ENCODE results near the gene PMEPA1. TPM values are rescaled to one million over a fixed set of nuclear protein-coding genes. Genes with fewer than 3 reads are reported as not detected.

PMEPA1 gene
- total and polyA plus RNA-seq, 2 donors (not counting 1 experiment from before 2014, with no cell fraction given) = 9.9 to 37.4 TPM

GRCh38 chr20:57625978-57626377, 83.8 kb downstream of the PMEPA1 start:
- DNase-seq (no peak), ATAC-seq (ENCODE audit: low read depth) (no peak)
- intact Hi-C loops (cut with micrococcal nuclease) = loop anchor here (10.0 kb wide), 1 partner anchor 131 kb away; no protein-coding TSS in a partner anchor
- Mint-ChIP-seq H3K9me3 (ENCODE audit: insufficient read depth) (peaks cover 6% of the 10 kb centered on the region), H3K4me3 (no peak overlapping the region), H3K27ac (no peak overlapping the region), H3K4me1 (peaks cover 60% of the 10 kb centered on the region), H3K27me3 (no peaks in the 10 kb centered on the region)
- POLR2A ChIA-PET = interaction anchor here (0.9 to 1.1 kb wide), 2 partner anchors 8 to 10 kb away, joined by 3 read pairs; no protein-coding TSS in a partner anchor
- H3K9ac ChIP-seq (ENCODE audit: low read length) = no peak overlapping the region
- no peak overlapping the region for H3K27ac ChIP-seq (ENCODE audit: low read length in 2 of 2)
- peaks cover 0 to 17% (median 10%) of the 10 kb centered on the region in 3 donors for H3K9me3 ChIP-seq (ENCODE audit: control extremely low read depth in 1 of 3, control insufficient read depth in 2 of 3, insufficient read depth in 1 of 3, low read length in 2 of 3)
- CTCF ChIA-PET = interaction anchor here (5.7 kb wide), 1 partner anchor 28 kb away, joined by 46 read pairs; no protein-coding TSS in a partner anchor
- no peaks in the 10 kb centered on the region for H4K20me1 ChIP-seq (ENCODE audit: control insufficient read depth, insufficient read depth, low read length, poor library complexity, severe bottlenecking)
- H3K4me3 ChIP-seq (ENCODE audit: control extremely low read depth in 1 of 5, extremely low read depth in 1 of 5, insufficient read depth in 1 of 5, low read depth in 2 of 5, low read length in 4 of 5) = no peak overlapping the region
- no peak for TF ChIP-seq EZH2 (IDR thresholded peaks at IDR 0.05; ENCODE audit: borderline replicate concordance, insufficient read depth, low read depth, low read length, poor library complexity, severe bottlenecking)
- no peak for TF ChIP-seq CTCF (IDR thresholded peaks at IDR 0.05)
- H2AFZ ChIP-seq (ENCODE audit: insufficient read depth, low read depth, low read length, poor library complexity, severe bottlenecking) = no peak overlapping the region
- H3K36me3 ChIP-seq (replicated peaks in 1 of 2; ENCODE audit: control extremely low read depth in 1 of 2, control insufficient read depth in 1 of 2, extremely low read depth in 1 of 2, insufficient read depth in 2 of 2, low read length in 1 of 2) = peaks cover 0 to 3% of the 10 kb centered on the region in 2 experiments
- no peak overlapping the region for H3K4me2 ChIP-seq (replicated peaks; ENCODE audit: low read depth, low read length, poor library complexity, severe bottlenecking)
- WGBS (ENCODE audit: insufficient coverage) = 75% methylated on average over 1 of the region's 2 CpGs
- H3K79me2 ChIP-seq (ENCODE audit: control insufficient read depth, insufficient read depth, low read length) = peaks cover 32% of the 10 kb centered on the region
- no peaks in the 10 kb centered on the region for H3K27me3 ChIP-seq (replicated peaks in 1 of 4; ENCODE audit: control extremely low read depth in 1 of 4, control insufficient read depth in 3 of 4, insufficient read depth in 4 of 4, low read length in 3 of 4)
- peaks cover 50 to 56% of the 10 kb centered on the region in 2 donors for H3K4me1 ChIP-seq (ENCODE audit: control insufficient read depth in 2 of 2, insufficient read depth in 2 of 2, low read length in 2 of 2)

- DNase-seq (no peak), ATAC-seq (ENCODE audit: low read depth) (no peak)
- H3K4me1 Mint-ChIP-seq = peaks cover 63% of the 10 kb centered on the region
- ChIA-PET POLR2A (no interaction called here), CTCF (interaction anchor here (0.7 to 8.5 kb wide), 3 partner anchors 23 to 50 kb away, joined by 3 to 100 read pairs (median 9); no protein-coding TSS in a partner anchor)
- Histone ChIP-seq H3K9ac (ENCODE audit: low read length) (no peak overlapping the region), H3K4me3 (ENCODE audit: control extremely low read depth in 1 of 5, extremely low read depth in 1 of 5, insufficient read depth in 1 of 5, low read depth in 2 of 5, low read length in 4 of 5) (no peak overlapping the region), H3K79me2 (ENCODE audit: control insufficient read depth, insufficient read depth, low read length) (peaks cover 32% of the 10 kb centered on the region), H3K36me3 (replicated peaks in 1 of 2; ENCODE audit: control extremely low read depth in 1 of 2, control insufficient read depth in 1 of 2, extremely low read depth in 1 of 2, insufficient read depth in 2 of 2, low read length in 1 of 2) (peaks cover 0 to 3% of the 10 kb centered on the region in 2 experiments), H3K27me3 (replicated peaks in 1 of 4; ENCODE audit: control extremely low read depth in 1 of 4, control insufficient read depth in 3 of 4, insufficient read depth in 4 of 4, low read length in 3 of 4) (no peaks in the 10 kb centered on the region), H4K20me1 (ENCODE audit: control insufficient read depth, insufficient read depth, low read length, poor library complexity, severe bottlenecking) (no peaks in the 10 kb centered on the region), H2AFZ (ENCODE audit: insufficient read depth, low read depth, low read length, poor library complexity, severe bottlenecking) (no peak overlapping the region), H3K9me3 (ENCODE audit: control extremely low read depth in 1 of 3, control insufficient read depth in 2 of 3, insufficient read depth in 1 of 3, low read length in 2 of 3) (peaks cover 0 to 17% (median 10%) of the 10 kb centered on the region in 3 donors), H3K27ac (ENCODE audit: low read length in 2 of 2) (no peak overlapping the region), H3K4me1 (ENCODE audit: control insufficient read depth in 2 of 2, insufficient read depth in 2 of 2, low read length in 2 of 2) (peaks cover 50 to 58% of the 10 kb centered on the region in 2 donors), H3K4me2 (replicated peaks; ENCODE audit: low read depth, low read length, poor library complexity, severe bottlenecking) (no peak overlapping the region)
- TF ChIP-seq CTCF (IDR thresholded peaks at IDR 0.05) (no peak), EZH2 (IDR thresholded peaks at IDR 0.05; ENCODE audit: borderline replicate concordance, insufficient read depth, low read depth, low read length, poor library complexity, severe bottlenecking) (no peak)
- no peaks in the 10 kb centered on the region for H3K27me3 Mint-ChIP-seq
- intact Hi-C loops (cut with micrococcal nuclease) = loop anchor here (10.0 kb wide), 1 partner anchor 131 kb away; no protein-coding TSS in a partner anchor
- no peak overlapping the region for H3K27ac Mint-ChIP-seq
- 81% methylated on average over 4 of the region's 7 CpGs for WGBS (ENCODE audit: insufficient coverage)
- peaks cover 6% of the 10 kb centered on the region for H3K9me3 Mint-ChIP-seq (ENCODE audit: insufficient read depth)
- no peak overlapping the region for H3K4me3 Mint-ChIP-seq
These were observed 84.4 kb downstream of the PMEPA1 start for GRCh38 chr20:57625181-57625958.
